Fibroblast of upper back skin (primary cell): Measurements from ENCODE around the gene CAMTA1.
"Not testable (repeated sequence)": the region's sequence is repeated elsewhere in the genome, so short reads cannot be mapped to it uniquely, and the experiment has no call there.

Source experiments
- DNase-seq: peaks from one replicate; pipeline ENCODE4 v3.0.0-alpha.2; 2013

The CAMTA1 gene

GRCh38 chr1:7589080-7589735 lies 804.0 kb downstream of the CAMTA1 start:
- no peak for DNase-seq

GRCh38 chr1:7589774-7590425 lies 804.6 kb downstream of the CAMTA1 start:
- no peak for DNase-seq

GRCh38 chr1:7590426-7590790 lies 805.2 kb downstream of the CAMTA1 start:
- DNase-seq, result no peak

- no peak for DNase-seq
Measured at GRCh38 chr1:7591565-7591964, 806.3 kb downstream of the CAMTA1 start.

- DNase-seq, result no peak
Measured at GRCh38 chr1:7592120-7592798, 807.0 kb downstream of the CAMTA1 start.

- no peak for DNase-seq
Measured at GRCh38 chr1:7594002-7594713, 808.9 kb downstream of the CAMTA1 start.

- DNase-seq, result no peak
Measured at GRCh38 chr1:7594714-7595295, 809.6 kb downstream of the CAMTA1 start.

- no peak for DNase-seq
Measured at GRCh38 chr1:7595336-7595735, 810.1 kb downstream of the CAMTA1 start.

GRCh38 chr1:7596126-7596965 lies 811.1 kb downstream of the CAMTA1 start:
- DNase-seq, result no peak

GRCh38 chr1:7598058-7598457 lies 812.8 kb downstream of the CAMTA1 start:
- not testable (repeated sequence) for DNase-seq

- DNase-seq, result not testable (repeated sequence)
Measured at GRCh38 chr1:7604906-7605305, 819.7 kb downstream of the CAMTA1 start.

GRCh38 chr1:7606096-7606495 lies 820.8 kb downstream of the CAMTA1 start:
- DNase-seq, result no peak

GRCh38 chr1:7607097-7607496 lies 821.8 kb downstream of the CAMTA1 start:
- no peak for DNase-seq

- DNase-seq, result no peak
Measured at GRCh38 chr1:7608628-7609305, 823.5 kb downstream of the CAMTA1 start.

- no peak for DNase-seq
Measured at GRCh38 chr1:7609311-7609994, 824.2 kb downstream of the CAMTA1 start.

- no peak for DNase-seq
Measured at GRCh38 chr1:7610106-7610731, 825.0 kb downstream of the CAMTA1 start.

GRCh38 chr1:7610936-7611335 lies 825.7 kb downstream of the CAMTA1 start:
- no peak for DNase-seq

- no peak for DNase-seq
Measured at GRCh38 chr1:7611421-7612010, 826.3 kb downstream of the CAMTA1 start.

GRCh38 chr1:7613106-7613850 lies 828.0 kb downstream of the CAMTA1 start:
- no peak for DNase-seq
